NB4 (cell line): ENCODE measurements around the gene PIPOX.

ENCODE experiments used
- CTCF ChIP-seq: IDR thresholded peaks from one replicate; pipeline ENCODE4 v1.5.1; 2012; ENCODE audit warnings: low read depth, low read length
- POLR2A ChIP-seq: IDR thresholded peaks from 2 replicates; pipeline ENCODE4 v1.6.1; 2011; ENCODE audit warnings: mild to moderate bottlenecking; ENCODE audit not compliant: insufficient read length; ENCODE audit errors: extremely low read depth

GRCh38 chr17:29048440-29049368 is 5.8 kb downstream of the PIPOX start:
- TF ChIP-seq POLR2A (no peak), CTCF (no peak)
